MM.1S (cell line): ENCODE measurements around the gene YWHAG.

Source experiments
- CTCF ChIP-seq: fragments of 300-600 bp; sonication (generic); IDR thresholded peaks from 2 replicates; pipeline ENCODE4 v1.5.1; 2016; ENCODE audit warnings: antibody characterized with exemption, low read length, mixed read lengths
- EZH2 ChIP-seq: fragments of 300-600 bp; sonication (generic); optimal IDR thresholded peaks from 2 replicates; pipeline ENCODE3; 2017; ENCODE audit warnings: low read depth, mild to moderate bottlenecking, antibody characterized with exemption, low read length, mixed read lengths
- EZH2phosphoT487 ChIP-seq: fragments of 300-600 bp; sonication (generic); IDR thresholded peaks from 2 replicates; pipeline ENCODE4 v1.6.1; 2018; ENCODE audit warnings: antibody characterized with exemption, low read length

- TF ChIP-seq CTCF, result no peak
- no peak for TF ChIP-seq EZH2
- no peak for TF ChIP-seq EZH2phosphoT487
Observed at GRCh38 chr7:76349313-76349885, 9.4 kb downstream of the YWHAG start.
